GM19043 (cell line): ENCODE data around the gene GMCL2.
A peak's percentile ranks its signal among the peaks of the same experiment; 100 is the strongest.

Experiments
- ATAC-seq: cut with Tn5 transposase; IDR thresholded peaks from one replicate; pipeline ENCODE4 v1.9.1; 2021; ENCODE audit warnings: low read depth; ENCODE audit not compliant: unreplicated experiment

GMCL2 gene

DNA sequence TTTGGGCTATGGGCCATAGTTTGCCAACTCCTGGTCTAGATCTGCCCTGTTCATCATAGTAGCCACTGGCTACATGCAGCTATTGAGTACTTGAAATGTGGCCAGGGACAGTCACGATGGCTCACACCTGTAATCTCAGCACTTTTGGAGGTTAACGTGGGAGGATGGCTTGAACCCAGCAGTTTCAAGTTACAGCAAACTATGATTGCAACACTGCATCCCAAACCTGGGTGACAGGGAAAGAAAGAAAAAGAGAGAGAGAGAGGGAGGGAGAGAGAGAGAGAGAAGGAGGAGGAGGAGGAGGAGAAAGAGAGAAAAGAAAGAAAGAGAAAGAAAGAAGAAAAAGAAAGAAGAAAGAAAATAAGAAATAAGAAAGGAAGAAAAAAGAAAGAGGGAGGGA, 5.1 kb upstream of the GMCL2 start:
- ATAC-seq: no peak

DNA sequence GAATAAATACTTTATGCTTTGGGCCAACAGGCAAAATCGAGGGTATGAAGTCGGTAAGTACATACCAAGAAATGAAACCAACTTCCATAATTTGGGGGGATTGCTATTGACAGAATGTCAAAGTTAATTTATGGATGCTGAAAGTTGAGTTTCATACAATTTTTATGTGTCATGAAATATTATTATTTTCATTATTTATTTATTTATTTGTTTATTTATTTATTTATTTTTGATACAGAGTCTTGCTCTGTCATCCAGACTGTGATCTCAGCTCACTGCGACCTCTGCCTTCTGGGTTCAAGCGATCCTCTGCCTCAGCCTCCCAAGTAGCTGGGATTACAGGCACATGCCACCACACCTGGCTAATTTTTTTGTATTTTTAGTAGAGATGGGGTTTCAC, 4.5 kb upstream of the GMCL2 start:
- ATAC-seq: no peak

DNA sequence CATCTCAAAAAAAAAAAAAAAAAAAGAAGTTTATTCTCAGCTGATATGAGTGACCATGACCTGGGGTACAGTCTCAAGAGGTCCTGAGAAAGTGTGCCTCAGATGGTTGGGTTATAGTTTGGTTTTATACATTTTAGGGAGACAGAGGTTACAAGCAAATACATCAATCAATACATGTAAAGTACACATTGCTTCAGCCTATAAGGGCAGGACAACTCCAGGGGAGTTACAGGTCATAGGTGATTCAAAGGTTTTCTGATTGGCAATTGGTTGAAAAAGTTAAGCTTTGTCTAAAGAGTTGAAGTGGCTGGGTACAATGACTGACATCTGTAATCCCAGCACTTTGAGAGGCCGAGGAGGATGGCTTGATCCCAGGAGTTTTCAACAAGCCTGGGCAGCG, 2.3 kb upstream of the GMCL2 start:
- ATAC-seq: no peak

- ATAC-seq: no peak
These were observed 744 bp downstream of the GMCL2 start for GRCh38 chr5:178186427-178186826.

DNA sequence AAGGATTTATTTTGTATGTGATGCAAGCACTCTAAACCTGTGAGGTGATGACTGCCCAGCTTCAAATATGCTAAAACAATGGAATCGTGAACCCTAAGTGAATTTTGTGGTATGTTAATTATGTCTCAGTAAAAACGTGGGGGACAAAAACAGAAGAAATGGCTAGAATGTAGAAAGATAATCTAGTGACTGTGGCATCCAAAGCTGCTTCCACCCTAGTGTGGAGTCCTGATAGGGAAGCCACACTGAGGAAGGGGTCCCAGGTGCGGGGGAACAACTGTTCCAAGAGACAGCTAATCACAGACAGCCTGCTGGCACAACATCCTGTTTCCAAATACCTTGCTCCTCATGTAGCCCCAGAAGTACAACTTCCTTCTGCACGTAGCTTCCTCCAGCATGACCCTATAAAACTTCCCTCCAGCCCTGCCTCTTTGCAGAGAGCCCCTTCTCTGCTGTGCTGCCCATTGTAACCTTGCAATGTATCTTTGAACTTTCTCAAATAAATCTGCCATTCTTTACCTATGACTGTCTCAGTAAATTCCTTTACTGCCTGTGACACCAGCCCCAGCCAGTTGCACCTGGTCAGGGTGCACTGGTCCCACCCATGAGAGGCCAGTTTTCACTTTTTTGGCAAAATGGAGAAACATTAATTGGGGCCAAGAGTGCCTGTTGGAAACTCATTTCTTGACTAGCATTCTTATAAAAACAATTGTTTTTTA, 4.9 kb downstream of the GMCL2 start:
- no peak for ATAC-seq

DNA sequence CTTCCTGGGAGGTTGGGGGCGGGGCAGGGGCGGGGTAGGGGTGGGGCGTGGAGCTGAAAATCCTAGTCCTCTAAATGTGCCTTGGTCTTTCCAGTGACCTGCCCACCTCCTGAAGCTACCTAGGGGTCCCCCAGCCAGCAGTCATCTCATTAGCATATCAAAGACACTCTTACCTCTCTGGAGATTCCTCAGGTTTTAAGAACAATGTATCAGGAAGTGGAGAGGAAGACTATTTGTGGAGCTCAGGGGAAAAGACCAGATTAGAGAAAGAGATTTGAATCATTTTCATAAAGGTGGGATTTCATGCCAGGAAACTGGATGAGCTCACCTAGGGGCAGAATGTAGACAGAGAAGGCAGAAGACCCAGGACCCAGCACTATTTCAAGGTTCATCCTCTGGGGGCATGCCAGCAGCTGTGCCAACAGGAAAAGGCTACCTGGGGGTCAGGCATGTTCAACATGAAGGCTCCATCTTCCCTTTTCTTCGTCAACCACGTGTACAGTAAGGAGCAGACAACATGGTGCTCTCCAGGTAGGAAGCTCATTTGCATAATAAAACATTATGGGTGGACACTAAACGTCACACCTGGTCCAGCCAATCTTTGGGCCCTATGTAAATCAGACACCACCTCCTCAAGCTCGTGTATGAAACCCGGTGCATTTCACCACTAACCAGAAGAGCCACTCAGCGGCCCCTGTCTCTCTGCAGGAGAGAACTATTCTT, 6.9 kb downstream of the GMCL2 start:
- ATAC-seq: no peak

DNA sequence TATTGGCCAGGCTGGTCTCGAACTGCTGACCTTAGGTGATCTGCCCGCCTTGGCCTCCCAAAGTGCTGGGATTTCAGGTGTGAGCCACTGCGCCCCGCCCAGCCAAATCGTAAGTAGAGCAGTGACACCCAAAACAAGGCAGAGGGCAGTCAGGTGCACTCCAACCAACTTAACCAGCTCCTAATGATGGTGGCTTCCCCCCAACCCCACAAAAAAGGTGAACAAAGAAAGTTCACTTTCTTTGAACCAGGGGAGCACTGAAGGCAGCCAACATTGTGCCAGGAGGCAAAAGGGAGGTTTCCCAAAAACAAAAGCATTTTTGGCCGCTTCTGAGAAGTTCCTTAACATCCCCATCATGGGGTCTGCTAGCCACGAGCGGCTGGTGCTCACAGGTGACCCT, 9.6 kb downstream of the GMCL2 start:
- no peak for ATAC-seq

DNA sequence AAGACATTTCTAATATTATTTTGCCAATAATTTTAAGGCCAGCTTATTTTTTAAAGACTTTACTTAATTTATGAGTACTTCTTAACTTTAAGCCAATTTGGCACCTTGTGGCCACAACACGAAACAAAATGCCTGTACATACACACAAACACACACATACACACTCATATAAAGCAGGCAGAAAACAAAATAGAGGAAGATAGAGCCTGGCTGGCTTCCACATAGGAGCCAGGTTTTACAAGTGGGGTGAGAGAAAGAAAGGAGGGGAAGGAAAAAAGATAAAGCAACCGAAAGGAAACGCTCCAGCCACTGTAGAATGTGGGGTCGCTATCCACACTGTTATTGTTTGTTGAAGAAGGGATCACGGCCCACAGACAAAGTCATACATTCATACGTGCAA, 10.4 kb downstream of the GMCL2 start:
- no peak for ATAC-seq

- ATAC-seq: no peak
These were observed 12.7 kb downstream of the GMCL2 start for GRCh38 chr5:178174456-178174855.

DNA sequence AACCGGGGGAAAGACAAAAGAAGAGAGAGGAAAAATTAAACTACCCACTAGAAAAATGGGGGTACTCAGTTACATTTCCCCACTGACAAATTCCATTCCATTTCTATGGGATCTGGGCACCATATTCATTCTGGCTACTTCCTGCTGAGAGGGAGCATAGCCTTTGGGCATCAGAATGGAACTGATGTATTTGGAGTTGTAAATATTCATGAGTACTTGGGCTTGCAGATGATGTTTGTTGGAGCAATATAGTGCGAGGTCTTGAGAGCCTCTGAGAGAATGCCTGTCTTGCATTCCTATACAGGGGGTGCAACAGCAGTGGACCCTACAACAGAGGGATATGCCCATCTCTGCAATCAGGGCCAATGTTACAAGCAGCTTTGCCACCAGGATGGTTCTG, 16.7 kb downstream of the GMCL2 start:
- no peak for ATAC-seq

GRCh38 chr5:178165581-178165980, 21.6 kb downstream of the GMCL2 start:
- no peak for ATAC-seq

DNA sequence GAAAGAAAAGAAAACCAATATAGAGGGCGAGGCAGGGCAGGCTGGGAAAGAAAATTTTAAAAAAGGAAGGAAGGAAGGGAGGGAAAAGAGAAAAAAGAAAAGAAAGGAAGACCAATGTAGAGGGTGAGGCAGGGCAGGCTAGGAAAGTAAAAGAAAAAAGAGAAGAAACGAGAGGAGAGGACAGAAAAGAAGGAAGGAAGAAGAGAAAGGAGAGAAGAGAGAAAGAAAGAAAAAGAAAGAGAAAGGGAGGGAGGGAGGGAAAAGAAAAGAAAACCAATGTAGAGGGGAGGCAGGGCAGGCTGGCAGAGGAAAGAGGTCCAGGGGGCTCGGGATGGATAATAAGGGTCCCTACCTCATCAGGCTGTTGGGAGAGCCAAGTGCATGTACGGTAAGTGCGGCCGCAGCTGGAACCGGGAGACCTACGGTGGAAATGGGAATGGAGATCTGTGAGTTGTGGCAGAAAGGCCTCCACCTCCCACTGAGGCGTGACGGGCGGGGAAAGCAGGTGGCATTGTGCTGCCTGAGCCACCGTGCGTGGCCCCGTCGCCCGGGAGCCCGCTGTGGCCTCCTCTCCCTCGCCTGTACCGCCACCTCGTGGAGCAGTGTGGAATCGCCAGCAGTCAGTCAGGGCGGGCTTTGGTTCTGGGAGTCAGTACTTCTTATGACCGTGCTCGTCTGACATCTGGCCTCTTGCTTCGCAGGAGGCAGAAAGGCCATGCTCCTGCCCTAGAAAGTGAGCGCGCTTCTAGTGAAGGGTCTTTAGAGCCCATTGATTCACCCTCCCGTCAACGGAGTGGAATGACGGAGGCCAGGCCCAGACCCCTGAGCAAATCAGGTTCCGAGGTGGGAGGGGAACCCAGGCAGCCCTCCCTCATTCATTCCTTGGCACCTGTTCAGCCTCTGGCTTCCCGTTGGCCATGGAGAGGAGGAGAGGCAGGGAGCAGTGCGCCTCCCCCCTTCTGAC, 23.1 kb downstream of the GMCL2 start:
- peak; percentile 85 for ATAC-seq

GRCh38 chr5:178162481-178162880, 24.7 kb downstream of the GMCL2 start:
- no peak for ATAC-seq

DNA sequence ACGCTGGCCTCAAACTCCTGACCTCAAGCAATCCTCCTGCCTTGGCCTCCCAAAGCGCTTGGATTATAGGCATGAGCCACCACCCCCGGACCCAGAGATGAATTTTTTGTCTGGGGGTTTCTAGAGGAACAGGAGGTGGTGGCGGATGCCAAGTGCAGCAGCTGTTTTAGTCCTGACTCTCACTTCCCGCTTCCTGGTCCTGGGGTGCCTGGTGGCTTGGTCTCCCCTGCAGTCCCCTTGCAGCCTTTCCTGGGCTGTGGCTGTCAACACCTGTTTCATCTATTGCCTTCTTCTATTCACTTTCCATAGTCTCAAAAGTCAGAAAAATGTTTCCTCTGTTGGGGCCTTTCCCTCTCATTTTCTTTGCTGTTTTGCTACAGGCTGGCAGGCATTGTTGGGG, 27.0 kb downstream of the GMCL2 start:
- ATAC-seq: no peak

DNA sequence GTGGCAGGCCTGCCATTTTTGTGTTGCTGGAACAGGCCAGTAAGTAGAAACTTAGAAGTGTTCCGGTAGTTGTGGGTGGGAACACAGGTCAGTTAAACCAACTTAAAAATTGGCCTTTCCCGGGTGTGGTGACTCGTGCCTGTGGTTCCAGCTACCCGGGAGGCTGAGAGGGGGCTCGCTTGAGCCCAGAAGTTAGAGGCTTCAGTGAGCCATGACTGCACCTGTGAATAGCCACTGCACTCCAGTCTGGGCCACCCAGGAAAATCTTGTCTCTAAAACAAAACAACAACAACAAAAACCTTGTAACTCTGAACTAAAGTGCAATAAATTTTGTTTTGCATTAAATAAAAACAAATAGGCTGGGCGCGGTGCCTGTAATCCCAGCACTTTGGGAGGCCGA, 32.1 kb downstream of the GMCL2 start:
- no peak for ATAC-seq

DNA sequence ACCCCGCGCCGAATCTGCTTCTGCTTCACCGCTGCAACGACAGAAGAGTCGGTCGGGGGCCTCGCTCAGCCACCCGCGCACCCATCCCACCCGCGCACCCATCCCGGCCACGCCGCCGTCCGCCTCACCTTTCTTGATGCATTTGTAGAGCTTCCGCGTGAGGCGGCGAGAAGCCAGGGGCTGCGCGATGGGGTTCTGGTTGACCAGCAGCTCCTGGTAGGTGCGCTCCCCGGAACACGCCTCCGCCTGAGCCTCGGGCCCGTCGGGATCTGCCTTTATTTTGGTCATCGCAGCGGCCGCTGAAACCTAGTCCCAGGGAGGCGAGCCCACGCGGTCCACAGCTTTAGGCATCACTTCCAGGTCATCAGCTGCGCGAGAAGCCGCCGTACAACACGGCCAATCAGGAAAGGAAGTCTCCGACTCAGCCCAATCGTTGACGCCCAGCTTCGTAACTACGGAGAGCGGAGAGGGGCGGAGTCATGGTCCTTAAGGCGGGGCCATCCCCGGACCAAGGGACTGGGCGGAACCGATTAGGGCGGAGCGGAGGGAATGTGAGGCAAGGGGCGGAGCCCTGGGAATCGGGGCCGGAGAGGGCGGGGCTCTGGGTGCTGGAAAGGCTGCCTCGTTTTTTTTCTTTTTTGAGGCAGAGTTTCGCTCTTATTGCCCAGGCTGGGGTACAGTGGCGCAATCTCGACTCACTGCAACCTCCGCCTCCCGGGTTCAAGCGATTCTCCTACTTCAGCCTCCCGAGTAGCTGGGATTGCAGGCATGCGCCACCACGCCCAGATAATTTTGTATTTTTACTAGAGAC, 33.4 kb downstream of the GMCL2 start, which contains the start of gene NHP2:
Gene NHP2, minus strand, starts transcription at position 356 of the 811 bp plus-strand sequence. Its CDS starts 68 bp downstream, at position 288.
- ATAC-seq: peak; percentile 100

GRCh38 chr5:178152491-178153444, 34.4 kb downstream of the GMCL2 start:
- ATAC-seq: no peak

DNA sequence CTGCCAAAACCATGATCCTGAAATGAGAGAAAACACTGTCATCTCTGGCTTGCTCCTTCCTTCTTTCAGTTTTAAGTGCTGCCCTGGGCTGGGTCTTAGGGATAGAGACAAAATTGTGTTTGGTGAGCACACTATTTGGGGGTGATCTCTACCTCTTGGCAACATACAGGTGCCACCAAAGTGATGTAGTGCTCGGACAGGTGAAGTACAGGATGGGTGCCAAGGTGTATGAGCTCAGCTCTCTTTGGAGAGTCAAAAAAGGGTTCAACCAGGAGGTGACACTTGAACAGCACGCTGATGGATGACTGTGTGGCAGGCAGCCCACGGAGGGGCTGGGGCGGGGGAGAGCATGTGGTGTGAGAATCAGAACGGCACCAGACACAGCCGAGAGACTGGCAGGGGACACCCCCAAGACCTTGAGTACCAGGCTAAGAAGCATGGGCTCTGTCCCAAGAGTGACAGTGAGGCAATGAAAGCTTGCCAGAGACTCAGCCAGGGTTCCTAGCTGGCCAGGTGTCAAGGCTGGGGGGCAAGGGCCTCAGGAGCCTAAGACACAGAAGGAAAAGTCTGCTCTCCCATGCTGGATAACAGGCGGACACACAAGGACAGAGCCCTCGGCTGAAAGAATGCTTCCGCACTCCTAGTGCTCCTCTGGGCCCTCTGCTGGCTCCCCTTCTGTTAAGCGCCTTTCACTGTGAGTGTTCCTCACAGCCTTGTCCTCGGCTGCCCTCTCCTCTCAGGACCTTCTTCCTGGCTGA, 36.0 kb downstream of the GMCL2 start:
- no peak for ATAC-seq
